Inflammatory macrophage treated with lipopolysaccharide for 1 hour (primary cell): ENCODE results near the gene MAPK8.

ENCODE experiments used
- DNase-seq, 2 donors: peaks; one replicate each; pipeline ENCODE4 v3.0.0-alpha.2; 2020 to 2022

MAPK8 gene

DNA sequence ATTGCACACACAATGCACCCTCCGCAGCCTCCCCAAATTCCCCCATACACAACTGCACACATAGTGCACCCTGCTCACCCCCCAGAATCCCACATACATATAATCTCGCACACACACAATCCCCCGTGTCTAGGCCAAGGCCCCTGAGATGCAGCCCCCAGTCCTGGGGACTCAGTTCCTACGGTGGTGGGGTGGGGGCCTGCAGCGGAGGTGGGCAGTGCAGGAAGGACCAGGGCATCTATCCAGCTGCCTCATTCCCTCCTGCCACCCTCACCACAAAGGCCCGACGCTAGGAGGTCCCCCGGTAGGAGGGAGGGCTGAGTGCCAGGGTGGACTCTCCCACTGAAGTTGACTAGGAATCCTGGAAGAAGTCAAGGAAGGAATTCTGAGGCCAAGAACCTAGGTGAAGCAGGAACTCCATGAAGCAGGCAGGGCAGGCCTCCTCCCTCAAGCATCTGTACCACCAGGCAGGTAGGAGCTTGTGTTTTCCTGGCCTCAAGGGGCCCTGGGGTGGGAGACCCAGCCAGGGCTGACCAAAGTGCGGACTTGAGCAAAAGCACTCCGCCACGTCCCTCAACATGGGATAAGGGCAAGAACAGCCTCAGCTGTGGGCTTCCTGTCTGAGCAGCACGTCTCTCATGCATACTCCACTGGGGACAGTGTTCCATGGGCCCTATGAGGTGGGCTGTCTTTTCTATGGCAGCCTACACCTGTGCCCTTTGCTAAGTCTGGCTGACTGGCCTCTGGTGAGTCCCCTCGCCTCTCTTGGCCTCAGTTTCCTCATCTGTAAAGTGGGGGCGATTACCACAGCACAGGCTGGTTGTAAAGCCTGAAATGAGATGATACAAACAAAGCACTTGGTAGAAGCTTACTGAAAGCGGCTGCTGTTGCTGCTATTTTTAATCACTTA lies 145.7 kb downstream of the MAPK8 start:
- no peak for DNase-seq

DNA sequence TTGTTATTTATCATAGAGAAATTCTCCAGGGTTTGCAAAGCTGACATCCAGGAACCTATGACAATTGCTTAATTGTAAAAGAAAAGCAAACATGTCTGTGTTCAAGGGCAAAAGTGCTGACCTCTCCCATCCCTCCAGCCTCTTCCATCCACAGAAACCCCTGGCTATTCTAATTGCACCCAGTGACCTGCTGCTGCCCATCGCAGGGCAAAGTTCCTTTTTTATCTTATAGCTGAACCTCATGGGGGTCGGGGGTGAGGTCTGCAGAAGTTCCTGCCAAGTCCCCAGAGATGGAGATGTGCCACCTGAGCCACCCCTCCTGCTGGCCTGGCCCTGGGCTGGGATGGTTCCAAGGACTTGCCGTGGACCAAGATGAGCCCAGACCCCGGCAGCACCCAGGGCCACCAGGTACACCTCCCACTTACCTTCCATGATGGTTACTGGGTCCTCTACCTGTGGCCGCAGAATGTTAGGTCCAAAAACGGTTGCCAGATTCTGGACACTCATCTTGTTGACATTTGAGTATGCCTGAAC lies 146.5 kb downstream of the MAPK8 start:
- DNase-seq: no peak

DNA sequence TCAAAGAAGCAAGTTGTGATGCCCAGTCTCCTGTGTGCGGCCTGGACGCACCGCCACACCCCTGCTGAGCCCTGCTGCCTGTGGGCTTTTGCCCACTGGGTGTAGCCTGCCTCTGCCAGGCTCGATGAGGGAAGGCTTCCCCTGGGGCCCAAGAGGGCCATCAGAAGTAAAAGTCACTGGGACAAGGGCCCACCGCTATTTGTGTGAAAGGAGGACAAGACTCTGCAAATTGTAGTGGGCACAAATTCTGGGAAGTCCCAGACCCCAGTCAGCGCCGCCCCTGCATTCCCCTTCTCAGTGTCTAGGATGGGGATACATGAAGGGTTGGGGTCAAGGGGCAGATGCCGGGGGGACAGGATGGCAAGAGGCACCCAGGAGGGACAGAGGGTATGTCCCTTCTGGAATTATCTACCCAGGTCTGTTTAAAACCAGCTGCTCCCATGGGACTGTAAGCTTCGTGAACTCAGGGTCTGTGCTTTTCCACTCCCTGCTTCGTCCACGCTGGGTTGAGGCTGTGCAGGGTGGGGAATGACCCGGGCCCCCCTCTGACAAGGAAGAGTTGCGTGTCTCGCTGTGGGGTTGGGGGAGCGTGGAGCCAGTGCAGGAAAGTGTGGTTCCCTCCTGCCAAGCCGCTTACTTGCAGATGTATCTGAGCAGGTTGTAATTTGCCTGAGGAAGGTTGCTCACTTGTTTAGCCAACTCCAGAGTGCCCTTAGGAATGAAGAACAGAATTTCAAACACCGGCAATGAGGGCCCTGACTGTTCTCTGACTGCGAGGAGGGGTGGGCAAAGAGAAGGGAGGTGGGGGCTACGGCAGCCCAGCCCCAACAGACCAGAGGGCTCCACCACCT lies 147.2 kb downstream of the MAPK8 start:
- DNase-seq: no peak

DNA sequence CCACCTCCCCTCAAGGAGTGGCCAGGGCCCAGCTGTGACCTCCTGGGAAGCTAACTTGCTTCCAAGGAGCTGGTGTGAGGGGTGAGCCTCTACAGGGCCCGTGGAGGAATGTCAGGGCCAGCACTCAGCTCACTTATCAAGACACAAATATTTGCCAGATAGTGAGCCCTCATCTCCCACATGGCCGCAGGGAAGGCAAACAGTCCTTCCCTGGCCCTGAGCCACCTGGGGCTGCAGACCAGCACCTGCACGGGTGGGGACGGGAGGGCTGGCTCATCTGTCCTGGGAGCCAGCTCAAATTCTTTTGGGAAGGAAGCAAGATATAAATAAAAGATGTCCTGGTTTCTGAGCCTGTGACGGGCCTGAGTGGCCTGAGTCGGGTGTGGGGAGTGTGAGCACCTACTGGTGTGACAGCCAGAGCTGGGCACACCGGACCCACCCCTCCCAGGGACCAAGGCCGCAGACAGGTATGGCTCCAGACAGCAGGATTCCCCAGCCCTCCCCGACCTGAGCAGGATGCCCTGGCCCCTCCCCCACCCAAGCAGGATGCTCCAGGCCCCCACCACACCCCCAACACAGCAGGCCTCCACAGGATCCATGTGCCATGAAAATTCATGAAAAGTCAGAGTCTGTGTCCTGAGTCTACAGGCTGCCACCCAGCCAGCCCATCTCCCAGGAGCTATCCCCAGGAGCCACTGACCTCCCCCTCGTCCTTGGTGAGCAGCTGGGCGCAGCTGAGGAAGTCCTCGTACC lies 148.0 kb downstream of the MAPK8 start:
- DNase-seq: no peak

DNA sequence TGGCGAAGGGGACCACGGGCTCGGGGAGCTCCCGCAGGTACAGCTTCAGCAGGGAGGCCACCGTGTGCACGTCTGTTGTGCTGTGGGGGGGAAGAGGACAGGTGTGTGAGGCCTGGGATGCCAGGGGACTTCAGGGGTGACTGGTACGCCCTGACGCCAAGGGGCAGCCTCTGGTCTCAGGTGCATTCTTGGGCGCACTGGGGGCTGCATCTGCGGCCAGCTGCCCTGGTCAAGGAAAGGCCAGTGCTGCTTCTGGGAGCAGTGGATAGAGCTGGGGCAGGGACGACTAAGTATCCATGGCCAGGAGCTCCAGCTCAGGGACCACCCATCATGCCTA lies 148.5 kb downstream of the MAPK8 start:
- no peak for DNase-seq

DNA sequence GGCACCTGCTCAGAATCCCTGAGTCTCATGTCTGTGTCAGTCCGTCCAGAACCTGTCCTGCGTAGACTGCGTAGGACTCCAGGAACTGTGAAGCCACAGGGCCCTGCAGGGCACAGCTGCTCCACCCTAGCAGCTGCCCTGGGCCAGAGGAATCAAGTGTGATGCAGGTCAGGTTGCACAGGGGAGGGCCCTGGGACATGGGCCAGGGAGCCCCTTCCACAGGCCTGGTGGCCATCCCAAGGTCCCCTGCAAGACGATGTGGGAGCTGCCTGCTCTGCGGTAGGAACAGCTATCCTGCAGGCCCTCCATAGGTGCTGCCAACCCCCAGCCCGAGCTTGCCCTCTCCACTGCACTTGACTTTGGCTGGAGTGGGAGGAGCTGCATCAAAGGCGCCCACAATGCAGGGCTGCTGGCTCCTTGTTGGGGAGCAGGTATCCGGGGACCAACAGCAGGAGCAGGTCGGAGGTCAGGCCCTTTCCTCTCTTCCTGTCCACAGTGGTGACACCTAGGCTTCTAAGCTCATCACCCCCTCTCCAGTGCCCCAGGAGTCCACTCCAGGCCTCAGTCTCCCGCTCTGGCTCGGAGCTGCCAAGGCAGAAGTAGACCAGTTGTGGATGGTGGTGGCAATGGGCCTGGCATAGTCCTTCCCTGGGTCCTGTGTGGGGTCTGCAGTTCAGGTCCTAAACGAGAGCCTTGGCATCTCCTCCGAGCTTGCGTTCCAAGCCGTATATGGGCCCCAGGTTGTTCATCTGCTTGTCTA lies 149.1 kb downstream of the MAPK8 start:
- no peak for DNase-seq

DNA sequence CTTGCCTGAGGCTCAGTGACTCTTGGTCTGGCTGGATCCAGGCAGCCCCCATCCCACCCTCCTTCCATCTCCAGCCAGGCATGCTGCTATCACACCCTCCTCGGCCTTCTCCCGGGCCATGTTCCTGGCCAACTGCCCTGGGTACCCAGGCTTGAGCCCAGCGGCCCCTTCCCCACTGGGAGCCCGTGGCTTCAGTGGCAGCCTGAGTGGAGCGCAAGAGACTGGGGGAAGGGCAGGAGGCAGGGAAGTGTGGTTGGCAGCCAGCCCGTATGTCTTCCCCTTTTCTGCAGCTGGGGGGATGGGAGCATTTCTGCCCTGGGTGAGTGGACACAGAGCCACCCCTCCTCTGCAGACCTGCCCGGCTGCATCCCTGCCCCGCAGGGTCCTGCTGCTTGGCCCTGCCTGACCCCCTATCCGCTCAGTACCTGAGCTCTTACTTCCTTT lies 149.9 kb downstream of the MAPK8 start:
- peak; percentile 43 to 64 for DNase-seq

DNA sequence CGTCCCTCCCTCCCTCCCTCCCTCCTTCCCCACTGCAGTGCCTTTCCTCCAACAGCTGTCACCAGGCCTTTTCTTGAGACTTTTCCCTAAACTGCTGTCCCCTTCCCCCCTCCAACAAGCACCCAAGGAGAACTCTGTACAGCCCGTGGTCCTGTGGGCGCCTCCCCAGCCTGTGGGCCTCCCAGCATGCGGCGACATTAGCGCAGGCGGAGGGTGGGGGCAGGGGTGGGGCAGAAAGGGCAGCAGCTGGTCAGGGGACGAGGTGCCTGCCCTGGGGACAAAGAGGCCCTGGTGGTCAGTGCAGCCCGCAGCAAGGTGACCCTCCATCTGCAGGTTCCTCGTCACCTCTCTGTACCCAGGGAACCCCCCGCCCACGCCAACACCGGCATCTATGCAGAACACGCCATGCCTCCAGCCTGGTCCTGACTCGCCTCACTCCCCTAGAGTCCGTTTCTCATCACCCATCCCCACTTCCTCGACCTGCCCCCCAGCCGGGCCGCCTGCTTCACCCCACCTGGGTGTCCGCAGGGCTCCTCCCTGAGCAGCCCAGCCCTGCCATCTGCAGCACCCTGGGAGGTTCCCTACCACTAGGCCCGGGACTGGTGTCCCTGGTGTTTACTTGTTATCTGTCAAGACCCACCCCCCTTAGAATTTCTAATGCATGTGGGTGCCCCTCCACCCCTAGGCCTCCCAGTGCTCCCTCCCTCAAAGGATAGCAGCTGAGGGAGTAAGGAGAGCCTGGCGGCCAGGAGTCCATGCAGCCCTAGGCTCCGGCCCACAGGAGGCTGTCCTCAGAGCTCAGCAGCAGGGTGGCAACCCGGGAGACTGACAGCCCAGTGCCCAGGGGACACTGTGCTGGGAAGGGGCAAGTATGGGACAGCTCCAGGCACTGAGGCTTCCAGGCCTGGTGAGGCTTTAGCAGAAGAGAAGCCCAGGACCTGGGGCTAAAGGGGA lies 150.6 kb downstream of the MAPK8 start:
- DNase-seq: peak in 1 of 2 donors; percentile 28

DNA sequence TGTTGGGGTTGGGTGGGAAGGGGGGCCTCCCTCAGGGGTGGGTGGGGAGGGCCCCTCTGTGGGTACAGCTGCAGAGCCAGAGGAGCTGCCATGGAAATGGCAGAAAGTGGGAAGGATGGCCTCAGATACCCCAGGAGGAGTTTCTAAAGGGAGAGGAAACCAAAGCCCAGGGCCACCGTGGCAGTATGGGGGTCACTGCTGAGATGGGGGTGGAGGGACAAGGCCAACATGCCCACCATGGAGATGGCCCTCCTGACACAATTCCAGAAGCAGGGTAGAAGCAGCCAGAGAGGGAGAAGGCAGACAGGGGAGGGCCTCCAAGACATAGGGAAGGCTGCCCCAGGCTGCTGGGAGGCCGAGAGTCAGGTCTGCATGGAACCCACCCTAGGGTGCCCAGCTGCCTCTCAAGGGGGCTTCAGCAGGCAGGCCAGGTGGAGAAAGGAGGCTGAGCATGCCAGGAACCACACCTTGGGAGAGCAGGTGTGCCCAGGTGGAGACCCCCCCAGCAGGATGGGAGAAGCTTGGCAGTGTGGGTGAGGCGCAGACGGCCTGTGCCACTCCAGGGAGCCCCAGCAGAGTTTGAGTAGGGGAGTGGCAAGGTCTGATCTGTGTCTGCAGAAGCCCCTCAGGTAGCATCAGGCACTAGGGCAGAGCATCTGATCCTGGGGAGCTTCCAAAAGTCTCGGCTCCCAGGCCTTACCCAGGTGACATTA lies 151.6 kb downstream of the MAPK8 start:
- DNase-seq: no peak

DNA sequence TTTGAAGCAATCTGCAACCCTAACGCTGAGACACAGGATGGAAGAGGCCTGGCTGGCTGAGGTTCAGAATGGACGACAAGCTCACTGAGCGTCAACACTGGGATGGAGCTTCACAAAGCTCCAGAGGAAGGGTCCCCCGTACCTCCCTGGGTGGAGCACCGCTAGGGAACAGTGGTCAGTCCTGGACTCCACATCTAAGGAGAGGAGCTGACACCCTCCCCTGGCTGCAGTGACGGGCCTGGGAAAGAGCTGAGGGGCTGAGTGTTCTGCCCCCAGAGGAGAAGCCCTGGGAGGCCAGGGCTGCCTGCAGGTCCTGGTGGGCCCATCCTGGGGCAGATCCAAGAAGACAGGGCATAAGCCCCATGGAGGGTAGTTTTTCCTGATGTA lies 152.2 kb downstream of the MAPK8 start:
- no peak for DNase-seq

DNA sequence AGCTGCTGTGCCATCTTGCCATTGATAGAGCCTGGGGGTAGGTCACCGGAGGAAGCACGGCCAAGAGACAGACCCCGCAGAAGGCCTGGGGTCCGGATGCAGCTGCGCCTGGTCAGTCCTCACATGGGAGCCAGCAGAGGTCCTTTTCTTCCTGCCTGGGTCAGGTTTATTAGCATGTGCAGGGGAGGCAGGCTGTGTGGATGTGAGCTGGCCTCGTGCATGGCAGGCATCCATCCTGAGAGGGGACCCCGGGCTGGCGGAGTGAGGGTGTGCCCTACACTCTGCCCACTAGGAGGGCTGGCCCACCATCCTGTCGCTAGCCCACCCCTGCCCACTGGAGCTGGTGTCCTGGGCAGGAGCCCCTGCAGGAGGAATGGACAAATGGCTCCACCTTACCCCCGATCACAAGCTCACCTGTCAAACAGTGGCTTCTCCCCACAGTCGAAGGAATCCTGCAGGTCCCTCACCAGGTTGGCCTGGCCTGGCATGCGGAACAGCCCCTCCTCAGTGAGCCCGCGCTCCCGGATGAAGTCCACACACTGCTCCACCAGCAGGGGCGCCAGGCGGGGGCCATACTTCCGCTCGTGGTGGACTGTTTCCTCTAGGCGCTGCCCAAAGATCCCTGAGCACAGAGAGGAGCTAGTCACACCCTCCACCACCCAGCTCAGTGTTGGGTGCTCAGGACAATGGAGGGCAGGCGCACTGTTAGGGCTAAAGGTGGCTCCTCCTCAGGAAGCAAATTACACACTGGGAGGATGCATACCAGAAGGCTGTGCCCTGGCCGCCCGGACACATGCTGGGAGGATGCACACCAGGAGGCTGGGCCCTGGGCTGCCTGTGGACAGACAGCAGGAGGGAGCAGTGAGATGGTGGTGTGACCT lies 153.0 kb downstream of the MAPK8 start:
- no peak for DNase-seq

DNA sequence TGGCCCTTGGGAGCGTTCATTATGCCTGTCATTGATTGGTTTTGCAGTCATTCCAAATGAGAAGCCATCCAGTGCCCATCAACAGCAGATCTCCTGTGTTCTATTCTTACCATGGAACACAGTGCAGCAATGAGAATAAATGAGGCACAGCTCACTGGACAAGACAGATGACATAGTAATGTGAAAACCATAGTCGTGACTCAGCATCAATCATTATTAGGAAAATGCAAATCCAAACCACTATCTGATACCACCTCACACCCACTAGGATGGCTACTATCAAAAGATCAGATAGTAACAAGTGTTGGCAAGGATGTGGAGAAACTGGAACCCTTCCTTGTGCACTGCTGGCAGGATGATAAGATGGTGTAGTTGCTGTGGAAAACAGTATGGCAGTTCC lies 153.7 kb downstream of the MAPK8 start:
- DNase-seq: no peak

DNA sequence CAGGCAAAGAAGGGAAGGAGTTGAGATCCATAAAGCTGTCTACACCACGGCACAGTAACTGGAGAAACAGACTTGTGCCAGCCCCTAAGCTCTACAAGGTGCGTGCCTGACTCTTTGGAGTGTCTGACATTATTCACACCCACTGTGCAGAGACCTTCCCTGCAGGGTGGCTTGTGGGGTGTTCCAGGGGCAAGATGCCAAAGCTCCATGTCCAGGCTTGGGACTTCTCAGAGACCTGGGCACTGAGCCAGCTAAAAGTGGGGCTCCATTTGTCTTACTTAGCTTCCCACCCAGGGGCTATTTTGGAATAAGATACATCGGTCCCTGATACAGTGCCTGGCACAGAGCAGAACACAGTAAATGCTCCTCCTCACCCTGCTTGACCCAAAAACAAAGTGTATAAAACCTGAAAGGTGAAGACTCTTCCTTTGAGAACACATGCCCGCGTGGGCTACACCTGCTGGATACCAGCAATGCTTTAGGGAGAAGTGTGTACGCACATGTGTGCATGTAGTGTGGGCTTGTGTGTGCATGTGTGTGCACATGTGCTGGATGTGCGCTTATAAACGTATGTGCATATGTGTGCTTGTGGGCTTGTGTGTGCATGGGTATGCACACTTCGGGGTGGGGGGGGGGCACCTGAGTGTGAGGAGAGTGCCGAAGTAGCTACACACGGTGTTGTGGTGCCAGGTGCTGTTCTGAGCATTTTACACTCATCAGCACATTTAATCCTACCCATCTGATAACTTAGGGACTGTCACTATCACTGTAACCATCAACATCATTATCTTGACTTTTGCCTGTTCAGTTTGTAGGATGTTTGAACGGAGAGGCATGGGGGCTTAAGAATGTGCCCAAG lies 155.4 kb downstream of the MAPK8 start:
- no peak for DNase-seq

DNA sequence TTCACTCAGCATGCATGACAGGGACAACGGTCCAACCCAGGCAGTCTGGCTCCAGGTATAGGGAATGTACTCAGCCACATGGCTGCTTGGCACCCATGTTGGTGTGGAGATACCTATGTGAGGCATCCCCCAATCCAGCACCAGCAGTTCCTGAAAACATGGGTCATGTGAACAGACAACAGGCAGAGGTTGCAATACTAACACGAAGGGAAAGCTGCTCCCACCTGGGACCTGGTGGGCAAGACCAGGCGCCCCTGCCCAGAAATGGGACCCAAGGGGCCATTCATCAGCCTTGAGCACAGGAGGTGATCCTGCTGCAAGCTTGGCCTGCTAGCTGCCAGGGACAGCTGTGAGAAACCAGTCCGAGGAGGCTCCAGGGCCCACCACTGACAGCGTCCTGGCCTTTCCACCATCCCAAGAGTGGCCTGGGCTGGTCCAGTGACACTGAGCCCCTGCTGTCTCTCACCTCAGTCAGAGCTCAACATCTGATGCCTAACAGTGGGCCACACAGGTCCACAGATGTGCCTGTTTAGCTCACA lies 156.1 kb downstream of the MAPK8 start:
- DNase-seq: no peak

DNA sequence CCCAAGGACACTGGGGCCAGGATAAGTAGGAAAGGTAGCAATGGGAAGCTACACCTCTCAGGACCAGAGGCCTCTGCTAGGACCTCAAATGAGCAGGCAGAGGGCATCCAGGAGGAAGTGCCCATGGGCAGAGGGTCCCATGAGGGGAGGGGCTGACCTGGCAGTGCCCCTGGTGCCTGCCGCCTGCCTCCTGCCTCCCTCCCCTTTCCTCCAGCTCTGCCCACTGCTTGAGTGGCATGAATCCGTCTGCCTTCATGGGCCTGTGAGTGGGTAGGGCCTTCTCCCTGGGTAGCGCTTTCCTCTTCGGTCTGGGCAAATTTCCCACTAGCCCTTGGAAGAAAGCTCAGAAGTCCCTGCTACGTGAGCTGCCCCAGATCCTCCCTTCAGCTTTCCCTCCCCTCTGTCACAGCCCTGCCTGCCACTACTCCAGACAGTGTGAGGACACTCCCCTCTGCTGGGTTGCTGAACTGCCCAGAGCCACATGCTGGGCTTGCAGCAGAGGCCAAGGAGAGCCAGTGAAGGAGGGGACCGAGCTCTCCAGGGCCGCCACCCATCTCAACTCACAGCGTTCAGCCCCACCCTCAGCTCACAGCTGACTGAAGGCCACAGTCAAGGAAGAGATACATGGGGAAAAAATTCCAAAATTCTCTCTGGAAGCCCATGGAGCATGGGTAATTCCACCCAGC lies 157.0 kb downstream of the MAPK8 start:
- DNase-seq: no peak

DNA sequence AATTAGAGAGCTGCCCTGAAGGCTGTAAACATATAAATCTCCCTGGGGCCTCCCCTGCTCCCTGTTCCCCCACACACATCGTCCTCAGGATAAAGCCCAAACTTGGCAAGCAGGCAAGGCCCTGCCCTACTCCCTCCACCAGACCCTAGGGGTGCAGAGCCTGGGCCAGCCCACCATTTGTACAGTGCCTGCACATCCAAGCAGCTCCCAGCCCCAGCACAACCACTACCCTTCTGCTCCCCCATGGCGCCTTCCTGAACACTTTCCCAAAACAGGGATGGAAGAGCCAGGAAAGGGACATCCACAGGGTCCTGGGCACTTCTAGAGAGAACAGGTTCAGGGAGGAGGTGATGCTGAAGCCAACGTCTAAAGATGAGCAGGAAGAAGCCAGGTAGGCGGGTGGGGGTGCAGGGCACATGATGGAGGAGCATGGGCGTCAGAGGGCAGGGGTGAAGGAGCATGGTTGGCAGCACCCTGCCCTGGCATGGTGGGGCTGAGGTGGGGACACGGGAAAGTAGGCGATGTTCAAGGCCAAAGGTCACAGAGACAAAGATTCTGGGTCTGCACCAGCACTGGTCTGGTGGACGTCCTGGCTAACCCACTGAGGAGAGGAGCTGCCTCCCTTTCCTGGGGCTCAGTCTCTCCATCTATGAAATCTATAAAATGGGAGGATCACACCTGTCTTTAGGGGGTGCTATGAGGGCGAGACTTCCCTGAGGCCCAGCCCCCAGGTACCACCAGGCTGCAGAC lies 157.8 kb downstream of the MAPK8 start:
- DNase-seq: no peak
